HG03175 (cell line): Measurements from ENCODE around the gene HOXC12.

Source experiments
- ATAC-seq: cut with Tn5 transposase; IDR thresholded peaks from one replicate; pipeline ENCODE4 v1.9.1; 2021; ENCODE audit warnings: mild to moderate bottlenecking, moderate library complexity; ENCODE audit not compliant: unreplicated experiment

HOXC12 gene

GRCh38 chr12:54006559-54007220 is 52.0 kb downstream of the HOXC12 start:
- ATAC-seq: no peak

GRCh38 chr12:54007538-54008259 is 53.0 kb downstream of the HOXC12 start:
- no peak for ATAC-seq

- ATAC-seq: no peak
Observed at GRCh38 chr12:54008260-54008552, 53.5 kb downstream of the HOXC12 start.
